Neural crest cell (in vitro differentiated cells): ENCODE measurements around the gene CXCL12. TPM values are rescaled to one million over a fixed set of nuclear protein-coding genes. Genes with fewer than 3 reads are reported as not detected.

Source experiments
- DNase-seq: peaks from one replicate; pipeline ENCODE4 v3.0.0; 2021; ENCODE audit warnings: low read depth, mixed read lengths, low spot score
- H3K27ac Mint-ChIP-seq: one replicate; pipeline ENCODE4 v1.8.0; 2021; ENCODE audit warnings: mild to moderate bottlenecking, mixed read lengths; ENCODE audit not compliant: unreplicated experiment
- H3K27me3 Mint-ChIP-seq: 2 replicates; pipeline ENCODE4 v1.8.0; 2021; ENCODE audit warnings: low read depth, mild to moderate bottlenecking, mixed read lengths
- H3K36me3 Mint-ChIP-seq: 2 replicates; pipeline ENCODE4 v1.8.0; 2021; ENCODE audit warnings: low read depth, mild to moderate bottlenecking, mixed read lengths
- H3K4me1 Mint-ChIP-seq: 2 replicates; pipeline ENCODE4 v1.8.0; 2021; ENCODE audit warnings: mixed read lengths
- H3K4me3 Mint-ChIP-seq: one replicate; pipeline ENCODE4 v1.8.0; 2021; ENCODE audit warnings: mild to moderate bottlenecking, mixed read lengths
- H3K9me3 Mint-ChIP-seq: 2 replicates; pipeline ENCODE4 v1.8.0; 2021; ENCODE audit warnings: mixed read lengths
- total RNA-seq: library from RNA; stranded (reverse); gene quantifications from 2 replicates; pipeline ENCODE4 v1.2.1, GENCODE V29; 2021
- TF ChIP-seq, protein P1 (sequence below): fragments of 200-600 bp; sonication (generic); conservative IDR thresholded peaks from 2 replicates; pipeline ENCODE4 v1.5.0; 2021; ENCODE audit warnings: antibody characterized with exemption, mild to moderate bottlenecking

CXCL12 gene
- total RNA-seq, 1 donor from 2014 or later = 3.6 TPM

DNA sequence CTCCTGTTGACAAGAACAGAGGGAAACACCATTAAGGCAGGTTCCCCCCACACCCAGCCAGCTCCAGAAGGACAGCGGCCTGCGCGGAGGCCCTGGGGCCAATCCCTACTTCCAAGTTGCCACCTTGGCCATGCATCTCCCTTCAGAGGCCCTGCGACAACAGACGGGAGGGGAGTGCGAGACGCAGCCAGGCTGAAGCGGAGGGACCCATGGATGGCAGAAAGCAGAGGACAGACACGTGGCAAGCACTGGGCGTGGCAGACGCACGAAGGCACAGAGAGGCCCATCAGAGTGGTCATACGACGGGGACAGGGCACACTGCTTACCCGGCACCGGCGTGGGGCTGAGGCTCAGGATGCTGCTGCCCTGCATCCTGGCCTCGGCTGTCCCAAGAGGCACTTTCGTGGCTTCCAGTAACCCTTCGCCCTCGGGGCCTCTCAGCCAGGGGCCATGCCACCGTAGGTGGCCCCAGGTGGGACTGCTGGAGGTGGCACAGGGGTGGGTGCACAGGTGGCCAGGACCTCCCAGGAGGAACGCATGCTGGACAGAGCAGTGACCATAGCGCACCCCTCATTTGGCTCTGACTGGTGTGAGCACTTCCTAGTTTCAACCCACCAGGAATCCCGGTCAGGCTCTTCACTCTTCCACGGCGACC, 11.4 kb downstream of the CXCL12 start:
- H3K9me3 Mint-ChIP-seq = no peaks in the 10 kb centered on the region
- no peak for DNase-seq
- TF ChIP-seq, protein P1, sequence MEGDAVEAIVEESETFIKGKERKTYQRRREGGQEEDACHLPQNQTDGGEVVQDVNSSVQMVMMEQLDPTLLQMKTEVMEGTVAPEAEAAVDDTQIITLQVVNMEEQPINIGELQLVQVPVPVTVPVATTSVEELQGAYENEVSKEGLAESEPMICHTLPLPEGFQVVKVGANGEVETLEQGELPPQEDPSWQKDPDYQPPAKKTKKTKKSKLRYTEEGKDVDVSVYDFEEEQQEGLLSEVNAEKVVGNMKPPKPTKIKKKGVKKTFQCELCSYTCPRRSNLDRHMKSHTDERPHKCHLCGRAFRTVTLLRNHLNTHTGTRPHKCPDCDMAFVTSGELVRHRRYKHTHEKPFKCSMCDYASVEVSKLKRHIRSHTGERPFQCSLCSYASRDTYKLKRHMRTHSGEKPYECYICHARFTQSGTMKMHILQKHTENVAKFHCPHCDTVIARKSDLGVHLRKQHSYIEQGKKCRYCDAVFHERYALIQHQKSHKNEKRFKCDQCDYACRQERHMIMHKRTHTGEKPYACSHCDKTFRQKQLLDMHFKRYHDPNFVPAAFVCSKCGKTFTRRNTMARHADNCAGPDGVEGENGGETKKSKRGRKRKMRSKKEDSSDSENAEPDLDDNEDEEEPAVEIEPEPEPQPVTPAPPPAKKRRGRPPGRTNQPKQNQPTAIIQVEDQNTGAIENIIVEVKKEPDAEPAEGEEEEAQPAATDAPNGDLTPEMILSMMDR = no peak
- no peaks in the 10 kb centered on the region for H3K27me3 Mint-ChIP-seq
- H3K36me3 Mint-ChIP-seq = no peaks in the 10 kb centered on the region
- H3K27ac Mint-ChIP-seq = no peak overlapping the region
- no peak overlapping the region for H3K4me3 Mint-ChIP-seq
- H3K4me1 Mint-ChIP-seq = peaks cover 25% of the 10 kb centered on the region

DNA sequence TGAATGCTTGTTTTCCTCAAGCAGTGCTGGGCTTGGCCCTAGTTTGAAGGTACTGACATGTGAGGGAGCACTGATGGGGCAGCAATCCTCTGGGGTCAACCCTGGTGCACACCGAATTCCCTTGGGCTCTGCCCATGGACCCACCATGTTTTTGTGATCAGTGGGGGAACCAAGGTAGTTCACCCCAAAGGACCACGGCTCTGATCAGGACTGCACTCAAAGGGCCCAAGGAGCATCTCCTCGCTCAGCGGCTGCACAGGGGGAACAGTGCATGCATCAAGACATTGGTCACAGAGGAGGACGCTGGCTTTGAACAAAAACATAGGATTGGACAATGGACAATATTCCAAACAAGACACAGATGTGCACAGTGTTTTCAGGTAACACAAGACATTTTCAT, 12.7 kb downstream of the CXCL12 start:
- TF ChIP-seq, protein P1 = no peak
- Mint-ChIP-seq H3K4me3 (no peak overlapping the region), H3K27ac (no peak overlapping the region), H3K4me1 (peaks cover 25% of the 10 kb centered on the region), H3K36me3 (no peaks in the 10 kb centered on the region), H3K27me3 (no peaks in the 10 kb centered on the region), H3K9me3 (no peaks in the 10 kb centered on the region)
- no peak for DNase-seq

DNA sequence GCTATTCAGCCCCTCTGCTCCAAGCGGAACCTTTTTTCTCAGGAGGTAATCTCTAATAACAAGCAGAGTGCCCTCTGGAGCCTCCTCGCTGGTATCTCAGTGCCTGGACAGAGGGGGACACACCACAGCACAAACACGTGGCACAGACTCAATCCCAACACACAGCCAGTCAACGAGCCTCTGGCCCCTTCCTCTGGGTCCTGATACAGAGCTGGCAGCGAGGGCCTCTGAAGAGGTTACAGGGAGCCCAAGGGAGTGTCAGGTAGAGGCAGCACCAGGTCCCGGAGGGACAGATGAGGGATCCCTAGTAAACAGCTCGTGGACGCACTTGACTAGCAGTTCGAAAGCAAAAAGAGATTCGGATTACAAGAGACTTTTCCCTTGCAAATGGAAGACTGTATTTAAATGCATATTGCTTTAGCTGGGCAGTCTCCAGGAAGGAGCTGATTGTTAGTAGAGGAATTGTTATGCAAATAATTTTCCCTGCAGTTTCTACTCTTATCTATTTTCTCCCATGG, 14.1 kb downstream of the CXCL12 start:
- TF ChIP-seq, protein P1 = no peak
- no peaks in the 10 kb centered on the region for H3K36me3 Mint-ChIP-seq
- peaks cover 22% of the 10 kb centered on the region for H3K4me1 Mint-ChIP-seq
- H3K9me3 Mint-ChIP-seq = no peaks in the 10 kb centered on the region
- no peak overlapping the region for H3K27ac Mint-ChIP-seq
- no peak for DNase-seq
- no peaks in the 10 kb centered on the region for H3K27me3 Mint-ChIP-seq
- no peak overlapping the region for H3K4me3 Mint-ChIP-seq

DNA sequence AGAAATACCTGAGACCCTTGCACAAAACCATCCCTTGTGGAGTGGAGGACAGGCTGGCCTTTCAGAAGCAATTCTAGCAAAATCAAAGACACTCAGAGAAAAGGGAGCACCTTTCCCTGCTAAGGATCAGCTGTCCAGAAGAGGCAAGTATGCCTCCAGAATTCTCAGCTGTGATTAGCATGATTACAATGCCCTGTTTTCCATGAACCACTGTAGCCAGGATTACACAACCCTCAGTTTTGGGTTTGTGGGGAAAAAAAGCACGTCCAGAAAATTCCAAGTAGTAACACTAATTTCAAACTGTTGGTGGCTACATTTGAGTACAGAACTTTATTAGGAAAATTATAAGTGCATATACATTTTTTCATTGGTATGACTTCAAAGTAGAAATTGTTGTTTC, 15.0 kb downstream of the CXCL12 start:
- Mint-ChIP-seq H3K4me3 (no peak overlapping the region), H3K27ac (no peak overlapping the region), H3K36me3 (no peaks in the 10 kb centered on the region), H3K9me3 (no peaks in the 10 kb centered on the region), H3K27me3 (no peaks in the 10 kb centered on the region), H3K4me1 (peaks cover 20% of the 10 kb centered on the region)
- TF ChIP-seq, protein P1 = no peak
- no peak for DNase-seq

DNA sequence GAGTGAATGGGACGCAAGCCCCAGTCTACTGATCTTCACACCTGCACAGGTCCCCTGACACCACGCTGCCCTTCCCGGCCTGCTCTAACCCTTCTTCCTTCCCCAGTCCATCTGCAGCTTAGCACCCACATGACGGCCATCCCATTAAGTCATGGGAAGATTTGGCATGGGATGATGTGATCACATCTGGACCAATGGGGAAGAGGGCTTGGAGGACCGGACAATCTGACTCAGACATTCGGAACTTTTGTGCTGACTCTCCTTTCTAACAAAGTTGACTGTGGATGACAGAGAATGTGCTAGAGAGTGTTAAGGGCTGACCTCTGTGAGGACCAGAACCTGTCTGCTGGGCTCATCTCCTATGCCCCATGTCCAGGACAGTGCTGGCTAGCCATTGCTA, 15.6 kb downstream of the CXCL12 start:
- H3K36me3 Mint-ChIP-seq = no peaks in the 10 kb centered on the region
- TF ChIP-seq, protein P1 = no peak
- H3K27me3 Mint-ChIP-seq = no peaks in the 10 kb centered on the region
- H3K4me3 Mint-ChIP-seq = no peak overlapping the region
- no peaks in the 10 kb centered on the region for H3K9me3 Mint-ChIP-seq
- no peak for DNase-seq
- peaks cover 20% of the 10 kb centered on the region for H3K4me1 Mint-ChIP-seq
- no peak overlapping the region for H3K27ac Mint-ChIP-seq
